ENCODE results near the gene FAM177A1.
"Not testable (repeated sequence)": the region's sequence is repeated elsewhere in the genome, so short reads cannot be mapped to it uniquely, and the experiment has no call there.

DNA sequence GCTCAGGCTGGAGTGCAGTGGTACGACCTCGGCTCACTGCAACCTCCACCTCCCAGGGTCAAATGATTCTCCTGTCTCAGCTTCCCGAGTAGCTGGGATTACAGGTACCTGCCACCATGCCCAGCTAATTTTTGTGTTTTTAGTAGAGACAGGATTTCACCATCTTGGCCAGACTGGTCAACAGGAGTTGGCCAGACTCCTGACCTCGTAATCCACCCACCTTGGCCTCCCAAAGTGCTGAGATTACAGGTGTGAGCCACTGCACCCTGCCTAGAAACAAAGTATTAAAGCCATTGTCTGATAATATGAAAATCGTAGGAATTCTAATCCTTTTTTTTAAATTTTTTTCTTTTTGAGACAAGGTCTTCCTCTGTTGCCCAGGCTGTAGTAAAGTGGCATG, 19.7 kb downstream of the FAM177A1 start:
- TF ChIP-seq, protein P1, sequence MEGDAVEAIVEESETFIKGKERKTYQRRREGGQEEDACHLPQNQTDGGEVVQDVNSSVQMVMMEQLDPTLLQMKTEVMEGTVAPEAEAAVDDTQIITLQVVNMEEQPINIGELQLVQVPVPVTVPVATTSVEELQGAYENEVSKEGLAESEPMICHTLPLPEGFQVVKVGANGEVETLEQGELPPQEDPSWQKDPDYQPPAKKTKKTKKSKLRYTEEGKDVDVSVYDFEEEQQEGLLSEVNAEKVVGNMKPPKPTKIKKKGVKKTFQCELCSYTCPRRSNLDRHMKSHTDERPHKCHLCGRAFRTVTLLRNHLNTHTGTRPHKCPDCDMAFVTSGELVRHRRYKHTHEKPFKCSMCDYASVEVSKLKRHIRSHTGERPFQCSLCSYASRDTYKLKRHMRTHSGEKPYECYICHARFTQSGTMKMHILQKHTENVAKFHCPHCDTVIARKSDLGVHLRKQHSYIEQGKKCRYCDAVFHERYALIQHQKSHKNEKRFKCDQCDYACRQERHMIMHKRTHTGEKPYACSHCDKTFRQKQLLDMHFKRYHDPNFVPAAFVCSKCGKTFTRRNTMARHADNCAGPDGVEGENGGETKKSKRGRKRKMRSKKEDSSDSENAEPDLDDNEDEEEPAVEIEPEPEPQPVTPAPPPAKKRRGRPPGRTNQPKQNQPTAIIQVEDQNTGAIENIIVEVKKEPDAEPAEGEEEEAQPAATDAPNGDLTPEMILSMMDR (IDR thresholded peaks at IDR 0.05): not testable (repeated sequence)
- TF ChIP-seq EZH2phosphoT487 (IDR thresholded peaks at IDR 0.05): not testable (repeated sequence)
